ENCODE results near the gene DEFB131A.
"Not testable (repeated sequence)": the region's sequence is repeated elsewhere in the genome, so short reads cannot be mapped to it uniquely, and the experiment has no call there.

DEFB131A gene

DNA sequence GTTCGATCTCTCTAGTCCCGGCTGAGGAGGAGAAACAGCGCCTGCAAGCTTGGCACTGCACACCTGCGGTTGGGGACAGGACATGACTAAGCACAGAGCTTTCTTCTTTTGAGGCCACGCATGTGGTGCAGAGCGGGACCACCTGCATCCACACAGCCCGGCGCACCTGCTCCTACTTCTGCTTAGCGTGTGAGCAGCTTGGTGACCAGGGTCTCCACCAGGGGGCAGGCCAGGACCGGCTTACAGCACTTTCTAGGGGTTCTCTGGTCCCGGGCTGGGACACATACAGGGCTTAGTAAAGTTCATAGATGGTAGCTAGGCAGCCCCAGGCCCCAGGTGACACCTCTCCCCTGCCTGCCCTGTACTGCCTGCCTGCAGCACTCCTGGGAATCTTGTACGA is 51.2 kb downstream of the DEFB131A start:
- peak; percentile 51 for DNase-seq

DNA sequence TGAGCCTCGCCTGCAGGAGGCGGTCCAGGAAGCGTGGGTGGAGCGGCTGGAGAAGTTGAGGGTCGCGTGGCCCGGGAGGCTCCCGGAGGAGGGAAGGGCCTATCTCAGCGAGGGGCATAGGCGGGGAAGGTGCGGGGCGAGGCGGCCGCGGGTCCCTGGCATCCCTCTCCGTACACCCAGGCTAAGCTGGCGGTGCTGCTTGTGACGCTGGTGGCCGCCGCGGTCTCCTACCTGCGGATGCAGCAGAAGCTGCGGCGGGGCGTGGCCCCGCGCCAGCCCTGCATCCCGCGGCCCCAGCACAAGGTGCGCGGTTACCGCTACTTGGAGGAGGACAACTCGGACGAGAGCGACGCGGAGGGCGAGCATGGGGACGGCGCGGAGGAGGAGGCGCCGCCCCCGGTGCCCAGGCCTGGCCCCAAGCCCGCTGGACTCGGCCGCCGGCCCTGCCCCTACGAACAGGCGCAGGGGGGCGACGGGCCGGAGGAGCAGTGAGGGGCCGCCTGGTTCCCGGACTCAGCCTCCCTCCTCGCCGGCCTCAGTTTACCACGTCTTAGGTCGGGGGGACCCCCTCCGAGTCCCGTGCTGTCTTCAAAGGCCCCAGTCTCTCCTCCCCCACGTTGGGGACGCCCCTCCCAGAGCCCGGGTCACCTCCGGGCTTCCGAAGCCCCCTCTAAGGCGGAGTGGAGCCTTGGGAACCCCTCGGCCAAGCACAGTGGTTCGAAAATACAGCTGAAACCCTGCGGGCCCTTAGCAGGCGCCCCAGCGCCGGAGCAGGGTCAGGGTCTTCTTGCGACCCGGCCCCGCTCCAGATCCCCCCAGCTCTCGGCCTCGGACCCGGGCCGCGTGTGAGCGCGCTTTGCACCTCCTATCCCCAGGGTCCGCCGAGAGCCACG is 53.6 kb downstream of the DEFB131A start:
- DNase-seq, result not testable (repeated sequence)

DNA sequence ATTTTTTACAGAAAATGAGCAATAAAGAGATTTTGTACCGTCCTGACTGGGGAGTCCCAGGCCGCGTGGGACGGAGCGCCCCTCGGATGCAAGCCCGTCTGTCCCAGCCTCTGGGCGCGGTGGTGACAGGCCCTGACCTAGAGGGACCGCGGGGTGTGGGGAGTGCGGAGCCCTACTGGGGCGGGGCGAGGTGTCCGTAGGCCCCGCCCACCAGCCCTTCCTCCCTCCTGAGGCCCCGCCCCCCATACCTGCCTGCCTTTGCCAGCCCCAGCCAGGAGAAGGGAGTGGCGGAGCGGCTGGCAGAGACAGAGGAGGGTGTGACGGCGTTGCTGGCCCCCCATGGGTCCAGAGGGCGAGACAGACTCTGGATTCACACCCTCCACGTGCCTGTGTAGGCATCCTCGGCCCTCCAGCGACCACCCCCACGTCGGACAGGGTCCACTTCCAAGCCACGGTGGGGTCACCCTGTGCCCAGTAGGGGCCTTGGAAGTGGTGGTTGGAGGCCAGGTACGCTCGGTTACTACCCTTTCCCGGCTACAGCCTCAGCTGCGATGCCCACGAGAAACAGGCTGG is 54.3 kb downstream of the DEFB131A start:
- not testable (repeated sequence) for DNase-seq

DNA sequence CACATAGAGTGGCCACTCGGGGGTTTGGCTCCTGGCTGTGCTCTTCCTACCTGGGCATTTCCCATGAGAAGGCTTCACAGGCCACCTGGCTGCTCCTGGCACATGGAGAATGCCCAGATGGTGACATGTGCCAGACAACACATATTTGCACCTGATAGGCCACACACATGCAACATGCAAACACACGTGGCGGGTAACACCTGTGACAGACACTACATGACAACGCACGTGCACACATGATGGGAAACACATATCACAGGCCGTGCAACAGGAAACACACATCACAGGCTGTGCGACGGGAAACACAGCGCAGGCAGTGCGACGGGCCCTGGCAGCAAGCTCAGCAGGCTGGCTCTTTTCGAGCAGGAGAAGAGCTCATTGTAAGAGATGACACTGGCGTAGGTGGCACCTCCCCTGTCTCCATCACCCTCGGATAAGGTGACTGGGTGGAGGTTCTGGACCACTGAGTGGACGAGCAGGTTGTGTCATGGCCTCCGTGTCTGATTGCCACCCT is 55.8 kb downstream of the DEFB131A start:
- not testable (repeated sequence) for DNase-seq
